Lung (tissue), 12 donors: ENCODE results near the gene HS3ST1. TPM values are rescaled to one million over a fixed set of nuclear protein-coding genes. Genes with fewer than 3 reads are reported as not detected.
A peak's percentile ranks its signal among the peaks of the same experiment; 100 is the strongest.

Experiments used
- ATAC-seq: fragments of 200-7000 bp; cut with Tn5 transposase; one replicate; pipeline ENCODE4 v1.9.1; 2020; ENCODE audit warnings: moderate number of reproducible peaks; ENCODE audit not compliant: insufficient read depth, low FRiP score
- DNase-seq, 3 donors: peaks; one replicate each; pipeline ENCODE4 v3.0.0-alpha.2; 2013 to 2017
- H3K27ac ChIP-seq, 2 donors: one replicate each; pipeline ENCODE4 v1.5.1; 2013; ENCODE audit warnings: mild to moderate bottlenecking in 2 of 2, moderate library complexity in 2 of 2, control low read depth in 1 of 2, inconsistent platforms in 1 of 2, low read depth in 1 of 2, low read length in 1 of 2
- H3K27me3 ChIP-seq, 3 donors: one replicate each; pipeline ENCODE4 v1.5.1; 2013; ENCODE audit warnings: low read length in 2 of 3; ENCODE audit not compliant: control insufficient read depth in 3 of 3, insufficient read depth in 3 of 3
- H3K36me3 ChIP-seq, 4 donors: one replicate each; pipeline ENCODE4 v1.5.1; 2013; ENCODE audit warnings: low read length in 4 of 4, mild to moderate bottlenecking in 1 of 4, moderate library complexity in 1 of 4; ENCODE audit not compliant: control insufficient read depth in 4 of 4, insufficient read depth in 4 of 4
- H3K4me1 ChIP-seq, 5 donors: one replicate each; pipeline ENCODE4 v1.5.1; 2013; ENCODE audit warnings: low read length in 5 of 5, mild to moderate bottlenecking in 2 of 5, moderate library complexity in 1 of 5; ENCODE audit not compliant: control insufficient read depth in 5 of 5, insufficient read depth in 5 of 5
- H3K4me3 ChIP-seq: one replicate; pipeline ENCODE4 v1.5.1; 2013; ENCODE audit warnings: mild to moderate bottlenecking, control low read depth, moderate library complexity
- H3K9ac ChIP-seq, 2 donors: one replicate each; pipeline ENCODE4 v1.5.1; 2013; ENCODE audit warnings: low read length in 2 of 2, control low read depth in 1 of 2; ENCODE audit not compliant: insufficient read depth in 1 of 2
- H3K9me3 ChIP-seq, 4 donors: one replicate each; pipeline ENCODE4 v1.5.1; 2013; ENCODE audit warnings: low read length in 3 of 4, mild to moderate bottlenecking in 1 of 4, moderate library complexity in 1 of 4; ENCODE audit not compliant: control insufficient read depth in 4 of 4, insufficient read depth in 3 of 4
- WGBS, 2 donors: extraction: QIAGEN DNeasy Blood & Tissue Kit; methylation state at CpG; one replicate each; pipeline ENCODE4 v1.1.7; 2013; 5-methylcytosine and 5-hydroxymethylcytosine counted together
- polyA plus RNA-seq, 2 donors: library from polyadenylated mRNA; stranded (reverse); fragments of 200-250 nt; gene quantifications; one replicate each; pipeline ENCODE4 v1.2.1, GENCODE V29; 2013
- total RNA-seq, 2 donors: library from RNA; depleted of rRNA in 1 of 2; stranded (reverse); fragments of >200 nt in 1 of 2; gene quantifications; one replicate each; pipeline ENCODE4 v1.2.1, GENCODE V29; 2014 to 2021
- TF ChIP-seq, protein P1 (sequence below): IDR thresholded peaks from 2 replicates; pipeline ENCODE4 v1.5.1; 2012; ENCODE audit warnings: mild to moderate bottlenecking; ENCODE audit errors: control extremely low read depth, extremely low read depth
- donor health status: control.
- donor health status: control.
- donor health status: Bipolar disorder and iron deficiency.
- donor health status: healthy.
- donor health status: DM: yes; HTN: yes; CAD: no.

Gene HS3ST1
- total and polyA plus RNA-seq, 4 donors: 1.7 to 15.4 (median 11.0) TPM

DNA sequence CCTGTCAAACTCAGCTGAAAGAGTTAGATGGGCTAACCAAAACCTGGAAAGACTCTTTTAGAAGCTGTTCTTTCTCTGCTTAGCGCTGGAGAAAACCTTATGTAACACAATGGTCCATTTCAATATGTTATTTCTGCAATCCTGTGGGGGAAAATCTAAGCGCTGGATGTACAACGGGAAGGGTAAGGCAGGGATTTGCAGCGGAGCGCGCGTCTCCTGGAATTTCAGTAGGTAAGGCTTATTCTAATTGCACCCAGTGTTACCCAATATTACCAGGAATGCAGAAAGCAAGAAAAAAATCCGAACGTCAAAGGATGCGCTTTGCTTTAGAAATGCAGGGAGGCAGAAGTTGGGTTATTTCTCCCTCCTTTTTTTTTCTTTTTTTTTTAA, 2.0 kb downstream of the HS3ST1 start:
- ATAC-seq (no peak), DNase-seq (peak in 2 of 3 donors; percentile 47 to 57)
- no peak overlapping the region for H3K4me3 ChIP-seq
- no peak overlapping the region for H3K27ac ChIP-seq
- H3K9me3 ChIP-seq: no peaks in the 10 kb centered on the region
- H3K36me3 ChIP-seq: no peaks in the 10 kb centered on the region
- no peaks in the 10 kb centered on the region for H3K27me3 ChIP-seq
- H3K4me1 ChIP-seq: peaks cover 0 to 39% (median 8%) of the 10 kb centered on the region in 5 donors
- H3K9ac ChIP-seq: peak overlapping the region in 1 of 2 donors; percentile 7
- 47 to 51% methylated on average over 10 of the region's 10 CpGs for WGBS, 2 donors
- TF ChIP-seq, protein P1, sequence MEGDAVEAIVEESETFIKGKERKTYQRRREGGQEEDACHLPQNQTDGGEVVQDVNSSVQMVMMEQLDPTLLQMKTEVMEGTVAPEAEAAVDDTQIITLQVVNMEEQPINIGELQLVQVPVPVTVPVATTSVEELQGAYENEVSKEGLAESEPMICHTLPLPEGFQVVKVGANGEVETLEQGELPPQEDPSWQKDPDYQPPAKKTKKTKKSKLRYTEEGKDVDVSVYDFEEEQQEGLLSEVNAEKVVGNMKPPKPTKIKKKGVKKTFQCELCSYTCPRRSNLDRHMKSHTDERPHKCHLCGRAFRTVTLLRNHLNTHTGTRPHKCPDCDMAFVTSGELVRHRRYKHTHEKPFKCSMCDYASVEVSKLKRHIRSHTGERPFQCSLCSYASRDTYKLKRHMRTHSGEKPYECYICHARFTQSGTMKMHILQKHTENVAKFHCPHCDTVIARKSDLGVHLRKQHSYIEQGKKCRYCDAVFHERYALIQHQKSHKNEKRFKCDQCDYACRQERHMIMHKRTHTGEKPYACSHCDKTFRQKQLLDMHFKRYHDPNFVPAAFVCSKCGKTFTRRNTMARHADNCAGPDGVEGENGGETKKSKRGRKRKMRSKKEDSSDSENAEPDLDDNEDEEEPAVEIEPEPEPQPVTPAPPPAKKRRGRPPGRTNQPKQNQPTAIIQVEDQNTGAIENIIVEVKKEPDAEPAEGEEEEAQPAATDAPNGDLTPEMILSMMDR: no peak

DNA sequence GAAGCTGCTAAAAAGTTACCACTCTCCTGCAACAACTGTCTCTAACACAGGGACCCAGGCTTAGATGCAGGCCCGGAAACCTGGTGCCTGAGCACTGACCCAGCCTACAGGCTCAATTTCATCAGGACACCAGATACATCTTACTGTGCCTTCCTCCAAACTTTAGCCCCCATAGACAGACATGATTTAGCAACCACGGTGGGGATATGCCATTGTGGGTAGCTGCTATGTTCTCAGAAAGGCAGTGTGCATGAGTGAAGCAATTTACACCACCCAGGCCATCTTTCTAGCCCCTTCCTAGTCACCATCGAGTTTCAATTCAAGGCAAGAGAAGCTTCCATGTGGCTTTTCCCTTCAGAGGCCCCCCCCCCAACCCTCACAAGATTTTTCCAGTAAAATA, 2.7 kb downstream of the HS3ST1 start:
- no peaks in the 10 kb centered on the region for H3K9me3 ChIP-seq
- H3K27me3 ChIP-seq: no peaks in the 10 kb centered on the region
- 79 to 85% methylated on average over 3 of the region's 3 CpGs for WGBS, 2 donors
- ATAC-seq (no peak), DNase-seq (no peak)
- no peak overlapping the region for H3K27ac ChIP-seq
- H3K4me3 ChIP-seq: no peak overlapping the region
- no peak overlapping the region for H3K9ac ChIP-seq
- no peaks in the 10 kb centered on the region for H3K36me3 ChIP-seq
- peaks cover 0 to 39% (median 8%) of the 10 kb centered on the region in 5 donors for H3K4me1 ChIP-seq
- TF ChIP-seq, protein P1: no peak

DNA sequence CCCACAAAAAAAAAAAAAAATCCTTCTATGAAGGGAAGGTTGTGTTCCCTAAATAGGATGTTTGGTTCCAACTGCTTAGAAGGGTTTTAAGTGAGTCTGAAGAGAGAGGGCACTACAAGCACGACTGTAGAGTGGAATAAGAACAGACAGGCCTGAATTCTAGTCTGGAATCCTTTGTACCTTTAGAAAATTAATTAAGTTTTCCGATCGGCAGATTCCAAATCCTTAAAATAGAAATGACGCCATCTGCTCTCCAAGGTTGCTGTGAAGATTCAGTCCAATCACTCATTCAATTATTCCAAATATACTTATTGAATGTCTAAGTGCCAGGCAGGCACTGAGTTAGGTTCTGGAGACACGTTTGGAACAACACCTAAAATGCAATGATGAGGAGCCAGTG, 3.8 kb downstream of the HS3ST1 start:
- H3K4me1 ChIP-seq: peaks cover 0 to 37% (median 8%) of the 10 kb centered on the region in 5 donors
- H3K27me3 ChIP-seq: no peaks in the 10 kb centered on the region
- no peak for DNase-seq
- TF ChIP-seq, protein P1: no peak
- H3K4me3 ChIP-seq: no peak overlapping the region
- 89 to 96% methylated on average over 5 of the region's 5 CpGs for WGBS, 2 donors
- H3K9me3 ChIP-seq: no peaks in the 10 kb centered on the region
- ATAC-seq: no peak
- H3K9ac ChIP-seq: no peak overlapping the region
- no peaks in the 10 kb centered on the region for H3K36me3 ChIP-seq
- H3K27ac ChIP-seq: no peak overlapping the region

DNA sequence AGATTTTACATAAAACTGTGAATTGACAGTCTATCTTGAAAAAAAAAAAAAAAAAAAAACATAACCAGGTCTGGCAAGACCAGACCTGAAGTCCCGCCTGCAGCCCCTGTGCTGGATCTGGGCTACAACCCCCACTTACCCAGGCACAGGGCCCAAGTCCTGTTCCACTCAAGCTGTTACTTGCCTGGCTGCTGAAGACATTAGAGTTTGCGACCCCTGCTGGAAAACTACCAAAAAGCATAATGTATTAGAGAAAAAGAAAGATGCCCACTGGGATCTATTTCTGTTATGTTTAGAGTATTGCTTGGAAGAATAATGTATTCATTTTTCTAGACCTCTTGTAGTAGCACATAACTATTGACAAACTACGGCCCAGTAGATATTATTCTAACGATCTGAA, 4.7 kb downstream of the HS3ST1 start:
- no peak overlapping the region for H3K27ac ChIP-seq
- ATAC-seq (no peak), DNase-seq (peak; percentile 69 to 91 (median 84))
- H3K36me3 ChIP-seq: no peaks in the 10 kb centered on the region
- 54 to 69% methylated on average over 4 of the region's 4 CpGs for WGBS, 2 donors
- no peak overlapping the region for H3K4me3 ChIP-seq
- no peak overlapping the region for H3K9ac ChIP-seq
- H3K27me3 ChIP-seq: no peaks in the 10 kb centered on the region
- H3K4me1 ChIP-seq: peaks cover 0 to 37% (median 8%) of the 10 kb centered on the region in 5 donors
- no peaks in the 10 kb centered on the region for H3K9me3 ChIP-seq
- TF ChIP-seq, protein P1: no peak
